Stimulated activated naive CD8-positive, alpha-beta T cell treated with anti-CD3 and anti-CD28 coated beads, Interleukin-15, Interleukin-2, amounts not matched to agents 100 ng/mL and 50 ng/mL, for 24 hours (primary cell): ENCODE results near the gene TAF1C.

ENCODE experiments used
- H3K27ac Mint-ChIP-seq: one replicate; pipeline ENCODE4 v1.8.0; 2021; ENCODE audit warnings: mild to moderate bottlenecking, mixed read lengths
- H3K27me3 Mint-ChIP-seq: one replicate; pipeline ENCODE4 v1.8.0; 2021; ENCODE audit warnings: mixed read lengths
- H3K36me3 Mint-ChIP-seq: one replicate; pipeline ENCODE4 v1.8.0; 2021; ENCODE audit warnings: low read depth, mixed read lengths
- H3K4me1 Mint-ChIP-seq: one replicate; pipeline ENCODE4 v1.8.0; 2021; ENCODE audit warnings: low read depth, mixed read lengths
- H3K4me3 Mint-ChIP-seq: one replicate; pipeline ENCODE4 v1.8.0; 2021; ENCODE audit warnings: mild to moderate bottlenecking, mixed read lengths
- H3K9me3 Mint-ChIP-seq: one replicate; pipeline ENCODE4 v1.8.0; 2021; ENCODE audit warnings: mixed read lengths

TAF1C gene

GRCh38 chr16:84182104-84182503 lies 4.8 kb downstream of the TAF1C start:
- Mint-ChIP-seq H3K9me3 (no peaks in the 10 kb centered on the region), H3K27ac (no peak overlapping the region)

DNA sequence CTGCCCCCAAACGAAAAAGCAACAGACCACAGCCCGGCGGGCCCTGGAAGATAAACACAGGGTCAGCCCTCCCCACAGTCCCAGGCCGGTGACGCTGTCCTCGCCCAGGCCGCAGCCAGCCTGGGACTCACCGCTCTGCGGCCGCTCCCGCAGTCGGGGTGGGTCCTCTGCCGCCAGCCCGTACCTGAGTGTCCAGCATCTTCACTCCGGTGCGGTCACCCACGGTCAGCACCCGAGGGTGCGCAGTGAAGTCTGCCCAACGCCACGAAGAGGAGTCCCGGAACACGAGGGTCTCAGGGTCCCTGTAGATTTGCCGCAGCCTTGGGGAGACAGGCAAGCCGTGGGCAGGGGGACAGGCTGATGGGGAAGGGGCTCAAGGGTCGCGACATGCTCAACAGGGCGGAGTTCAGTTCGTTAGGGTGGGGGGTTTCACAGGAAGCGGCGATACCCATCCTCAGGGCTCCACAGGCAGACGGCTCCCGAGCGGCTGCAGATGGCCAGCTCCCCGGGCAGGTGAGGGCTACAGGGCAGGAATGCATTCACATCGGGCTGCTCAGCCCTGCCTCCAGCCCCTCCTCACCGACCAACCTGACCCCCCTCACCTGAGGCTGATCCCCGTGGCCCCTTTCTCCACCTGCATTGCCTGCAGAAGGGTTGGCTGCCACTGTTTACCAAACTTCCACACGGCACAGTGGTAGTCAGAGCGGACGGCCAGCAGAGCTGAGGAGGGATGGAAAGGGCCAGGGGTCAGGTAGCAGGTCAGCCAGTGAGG lies 5.5 kb downstream of the TAF1C start:
- Mint-ChIP-seq H3K9me3 (no peaks in the 10 kb centered on the region), H3K4me1 (peaks cover 28% of the 10 kb centered on the region), H3K36me3 (peaks cover 35% of the 10 kb centered on the region), H3K4me3 (no peak overlapping the region), H3K27ac (no peak overlapping the region), H3K27me3 (no peaks in the 10 kb centered on the region)

More at GRCh38 chr16:84182104-84182503, 4.8 kb downstream of the TAF1C start:
- Mint-ChIP-seq H3K4me1 (peaks cover 28% of the 10 kb centered on the region), H3K36me3 (peaks cover 35% of the 10 kb centered on the region), H3K4me3 (no peak overlapping the region), H3K27me3 (no peaks in the 10 kb centered on the region)

DNA sequence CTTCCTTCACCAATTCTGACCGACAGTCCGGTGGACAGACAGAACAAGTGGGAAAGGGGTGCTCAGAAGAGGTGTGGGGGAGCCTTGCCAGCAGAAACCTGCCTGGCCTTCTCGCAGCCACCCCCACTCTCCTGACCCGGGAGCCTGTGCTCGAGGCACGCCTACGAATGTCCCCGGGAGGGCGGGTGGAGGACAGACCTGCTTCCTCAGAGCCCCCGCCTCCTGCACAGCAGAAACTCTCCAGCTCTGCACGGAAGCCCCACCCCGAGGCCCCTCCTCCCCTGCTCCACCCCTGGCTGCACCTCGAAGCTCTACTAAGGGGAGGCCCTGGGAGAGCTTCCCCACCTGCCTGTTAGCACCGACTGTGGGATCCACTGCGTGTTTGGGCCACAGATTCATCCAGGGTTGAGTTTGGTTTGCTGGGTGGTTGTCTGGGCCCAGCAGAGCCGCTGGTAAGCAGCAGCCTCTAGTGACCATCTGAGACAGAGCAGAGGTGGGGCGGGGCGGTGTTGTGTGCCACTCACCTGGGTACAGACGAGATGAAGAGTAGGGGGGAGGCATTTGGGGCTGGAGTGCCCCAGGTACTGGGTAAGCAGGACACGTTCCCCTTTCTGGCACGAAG lies 6.2 kb downstream of the TAF1C start:
- Mint-ChIP-seq H3K4me3 (no peak overlapping the region), H3K36me3 (peaks cover 35% of the 10 kb centered on the region), H3K27ac (no peak overlapping the region), H3K9me3 (no peaks in the 10 kb centered on the region), H3K4me1 (peaks cover 22% of the 10 kb centered on the region), H3K27me3 (no peaks in the 10 kb centered on the region)

DNA sequence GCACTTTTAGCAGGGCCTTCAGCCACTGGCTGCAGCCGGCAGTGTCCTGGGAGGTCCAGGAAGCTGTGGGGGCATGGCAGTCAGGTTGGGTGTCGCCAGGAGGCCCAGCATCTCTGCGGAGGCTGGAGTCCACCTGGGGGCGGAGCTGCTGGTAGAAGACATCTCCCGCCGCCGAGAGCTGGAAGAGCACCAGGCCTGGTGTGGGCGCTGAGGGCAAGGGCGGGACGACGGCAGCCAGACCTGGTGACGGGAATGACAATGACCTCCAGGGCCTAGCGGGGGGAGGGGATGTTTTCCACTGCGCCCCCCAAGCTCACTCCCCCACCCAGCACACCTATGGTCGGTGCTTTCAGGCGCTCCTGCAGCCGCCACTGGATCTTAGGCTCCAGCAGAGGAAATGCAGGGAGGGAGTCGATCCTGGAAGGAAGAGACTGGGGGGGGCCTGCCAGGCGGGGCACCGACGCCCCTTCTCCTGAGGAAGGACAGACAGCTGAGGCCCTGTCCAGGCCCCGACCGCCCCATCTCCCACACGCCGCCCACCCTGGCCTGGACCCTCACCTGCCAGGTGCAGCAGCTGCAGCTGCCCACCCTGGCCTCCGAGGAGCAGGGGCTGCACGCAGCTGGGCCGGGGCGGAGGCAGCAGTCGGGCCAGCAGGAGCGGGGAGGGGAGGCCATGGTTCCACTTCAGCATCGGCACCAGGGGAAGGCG lies 7.1 kb downstream of the TAF1C start:
- Mint-ChIP-seq H3K4me3 (no peak overlapping the region), H3K27me3 (no peaks in the 10 kb centered on the region), H3K36me3 (peaks cover 28% of the 10 kb centered on the region), H3K9me3 (no peaks in the 10 kb centered on the region), H3K27ac (no peak overlapping the region), H3K4me1 (peaks cover 19% of the 10 kb centered on the region)

DNA sequence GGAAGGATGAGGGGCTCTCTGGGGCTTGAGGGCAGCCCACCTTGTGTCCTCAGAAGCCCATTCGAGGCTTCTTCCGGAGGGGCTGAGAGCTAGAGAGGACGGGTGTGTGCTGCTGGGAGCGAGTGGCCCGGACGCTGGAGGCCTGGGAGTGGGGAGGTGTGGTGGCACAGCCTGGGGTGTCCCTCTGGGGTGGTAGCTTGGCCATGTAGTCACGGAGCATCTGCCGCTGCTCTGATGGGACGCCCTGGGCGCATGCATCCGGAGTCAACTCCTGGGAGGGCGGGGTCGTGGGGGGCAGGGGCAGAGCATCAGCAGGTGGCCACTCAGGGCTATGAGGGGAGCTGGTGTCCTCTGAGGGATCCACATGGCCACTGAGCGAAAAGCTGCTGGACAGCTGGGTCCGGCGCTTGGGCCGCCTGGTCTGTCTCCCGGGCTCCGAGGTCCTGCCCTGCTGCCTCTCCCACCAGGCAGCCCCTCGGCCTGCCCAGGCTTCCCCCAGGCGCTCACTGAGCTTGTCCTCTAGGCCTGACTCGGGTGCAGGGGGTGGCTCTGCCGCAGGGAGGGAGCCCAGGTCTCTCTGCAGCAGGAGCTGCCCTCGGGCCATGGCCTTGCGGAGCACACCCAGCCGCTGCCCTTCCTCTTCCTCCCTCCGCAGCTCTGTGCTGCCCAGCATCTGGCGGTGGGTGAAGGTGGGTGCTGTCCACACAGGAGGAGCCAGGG lies 7.8 kb downstream of the TAF1C start:
- peaks cover 22% of the 10 kb centered on the region for H3K36me3 Mint-ChIP-seq
- H3K9me3 Mint-ChIP-seq = no peaks in the 10 kb centered on the region
- H3K27me3 Mint-ChIP-seq = no peaks in the 10 kb centered on the region
- peaks cover 14% of the 10 kb centered on the region for H3K4me1 Mint-ChIP-seq
- no peak overlapping the region for H3K27ac Mint-ChIP-seq
- H3K4me3 Mint-ChIP-seq = no peak overlapping the region

GRCh38 chr16:84178146-84178765 lies 8.6 kb downstream of the TAF1C start:
- peak overlapping the region; percentile 80 for H3K27ac Mint-ChIP-seq
- no peaks in the 10 kb centered on the region for H3K27me3 Mint-ChIP-seq
- H3K36me3 Mint-ChIP-seq = peaks cover 17% of the 10 kb centered on the region
- peaks cover 14% of the 10 kb centered on the region for H3K4me1 Mint-ChIP-seq
- no peak overlapping the region for H3K4me3 Mint-ChIP-seq
- H3K9me3 Mint-ChIP-seq = no peaks in the 10 kb centered on the region

DNA sequence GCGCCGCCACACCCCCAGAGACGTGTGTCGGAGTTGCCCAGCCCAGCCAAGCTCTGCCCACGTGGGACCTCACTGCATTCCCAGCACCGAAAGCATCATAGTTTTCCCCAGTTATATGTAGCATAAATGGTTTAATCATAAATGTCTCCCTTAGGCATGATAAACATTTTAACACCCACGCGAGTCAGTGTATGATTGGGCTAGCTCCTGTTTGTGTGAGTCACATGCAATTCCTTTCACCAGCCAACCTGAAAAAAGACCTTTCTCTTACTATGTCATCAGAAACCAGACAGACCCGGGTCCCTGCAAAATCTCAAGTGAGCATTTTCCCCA lies 9.2 kb downstream of the TAF1C start:
- peaks cover 12% of the 10 kb centered on the region for H3K36me3 Mint-ChIP-seq
- H3K4me1 Mint-ChIP-seq = peaks cover 14% of the 10 kb centered on the region
- H3K9me3 Mint-ChIP-seq = no peaks in the 10 kb centered on the region
- H3K4me3 Mint-ChIP-seq = no peak overlapping the region
- peak overlapping the region; percentile 80 for H3K27ac Mint-ChIP-seq
- H3K27me3 Mint-ChIP-seq = no peaks in the 10 kb centered on the region

DNA sequence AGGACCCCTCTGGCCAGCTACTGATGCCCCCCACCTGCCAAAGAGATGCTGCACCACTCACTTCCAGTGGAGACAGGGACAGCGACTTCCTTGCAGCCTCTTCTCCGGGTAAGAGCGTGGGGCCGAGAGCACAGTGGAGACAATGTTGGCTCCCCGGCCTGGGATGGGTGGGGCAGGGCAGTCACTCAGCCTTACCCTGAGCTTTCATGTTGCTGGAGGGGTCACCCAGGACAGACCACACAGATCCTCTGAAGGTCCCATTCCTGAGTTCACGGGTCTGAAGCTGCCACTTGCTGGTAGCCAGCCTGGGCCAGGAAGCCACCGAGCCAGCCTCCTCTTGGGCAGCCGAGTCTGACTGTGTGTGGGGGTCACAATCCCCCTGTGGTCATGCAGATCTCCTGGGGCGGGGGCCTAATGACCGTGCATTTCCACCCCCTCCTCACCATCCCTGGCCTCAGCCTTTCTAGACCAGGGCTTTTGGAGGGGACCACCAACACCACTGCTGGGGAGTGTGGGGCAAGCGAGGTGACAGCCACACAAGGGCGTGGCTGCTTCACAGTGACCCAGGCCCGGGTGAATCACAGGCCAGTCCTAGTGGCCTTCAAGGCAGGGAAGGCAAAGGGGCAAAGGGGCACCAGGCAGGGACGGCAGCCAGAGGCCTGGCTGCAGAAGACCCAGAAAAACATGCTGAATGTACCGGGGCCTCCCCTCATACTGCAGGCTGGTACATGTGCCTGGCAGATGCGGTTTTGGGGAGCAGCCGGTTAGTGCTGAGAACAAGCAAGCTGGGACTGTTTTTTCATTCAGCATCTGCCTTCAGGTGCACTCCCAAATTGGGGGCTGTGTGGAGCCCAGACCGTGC lies 10.4 kb downstream of the TAF1C start:
- H3K27ac Mint-ChIP-seq = no peak overlapping the region
- H3K4me1 Mint-ChIP-seq = peaks cover 14% of the 10 kb centered on the region
- no peaks in the 10 kb centered on the region for H3K9me3 Mint-ChIP-seq
- H3K4me3 Mint-ChIP-seq = no peak overlapping the region
- peaks cover 8% of the 10 kb centered on the region for H3K36me3 Mint-ChIP-seq
- H3K27me3 Mint-ChIP-seq = no peaks in the 10 kb centered on the region

DNA sequence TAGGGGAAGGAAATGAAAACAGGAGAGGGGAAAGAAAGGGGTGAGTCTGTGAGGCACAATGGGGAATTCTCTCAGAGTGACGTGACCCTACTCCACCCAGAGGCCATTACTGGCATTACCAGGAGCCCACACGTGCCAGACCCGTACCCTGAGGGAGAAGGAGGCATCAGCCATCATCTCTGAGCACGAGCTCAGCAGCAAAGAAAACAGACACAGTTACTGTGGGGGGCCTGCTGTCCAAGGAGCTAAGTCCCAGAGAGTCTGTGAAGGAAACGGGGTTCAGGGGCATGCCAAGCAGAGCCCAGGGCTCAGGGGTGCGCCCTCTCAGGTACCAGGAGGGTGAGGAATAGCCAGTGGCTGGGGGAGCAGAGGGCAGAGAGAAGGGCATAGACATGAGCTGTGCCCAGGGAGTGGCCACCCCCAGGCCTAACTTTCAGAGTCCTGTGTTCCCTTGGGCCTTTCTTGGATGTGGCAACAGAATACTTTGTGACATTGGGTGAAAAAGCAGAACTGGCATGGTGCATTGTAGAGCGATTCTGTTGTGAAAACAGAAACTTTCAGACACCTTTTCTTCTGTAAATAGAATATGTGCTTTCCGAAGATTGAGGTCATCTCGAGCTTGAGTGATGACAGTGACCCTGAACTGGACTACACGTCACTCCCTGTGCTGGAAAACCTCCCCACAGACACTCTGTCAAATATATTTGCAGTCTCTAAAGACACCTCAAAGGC lies 11.3 kb downstream of the TAF1C start:
- no peak overlapping the region for H3K27ac Mint-ChIP-seq

GRCh38 chr16:84174396-84174795 lies 12.5 kb downstream of the TAF1C start:
- Mint-ChIP-seq H3K4me1 (peaks cover 14% of the 10 kb centered on the region), H3K27me3 (peaks cover 4% of the 10 kb centered on the region), H3K4me3 (no peak overlapping the region), H3K9me3 (no peaks in the 10 kb centered on the region), H3K27ac (no peak overlapping the region), H3K36me3 (peaks cover 8% of the 10 kb centered on the region)

More for the DNA sequence above, 11.3 kb downstream of the TAF1C start:
- Mint-ChIP-seq H3K27me3 (no peaks in the 10 kb centered on the region), H3K4me3 (no peak overlapping the region), H3K4me1 (peaks cover 14% of the 10 kb centered on the region), H3K9me3 (no peaks in the 10 kb centered on the region), H3K36me3 (peaks cover 8% of the 10 kb centered on the region)

DNA sequence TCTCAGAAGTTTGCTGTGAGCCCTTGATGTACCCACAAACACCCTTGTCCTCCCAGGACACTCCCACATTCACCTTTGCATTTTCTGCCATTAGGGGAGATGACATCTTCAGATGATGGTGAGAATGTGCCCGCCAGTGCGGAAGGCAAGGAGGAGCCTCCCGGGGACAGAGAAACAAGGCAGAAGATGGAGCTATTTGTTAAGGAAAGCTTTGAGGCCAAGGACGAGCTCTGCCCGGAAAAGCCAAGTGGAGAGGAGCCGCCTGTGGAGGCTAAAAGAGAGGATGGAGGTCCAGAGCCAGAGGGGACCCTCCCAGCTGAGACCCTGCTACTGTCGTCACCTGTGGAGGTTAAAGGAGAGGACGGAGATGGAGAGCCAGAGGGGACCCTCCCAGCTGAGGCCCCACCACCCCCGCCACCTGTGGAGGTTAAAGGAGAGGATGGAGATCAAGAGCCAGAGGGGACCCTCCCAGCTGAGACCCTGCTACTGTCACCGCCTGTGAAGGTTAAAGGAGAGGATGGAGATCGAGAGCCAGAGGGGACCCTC lies 17.0 kb downstream of the TAF1C start:
- Mint-ChIP-seq H3K27me3 (peaks cover 15% of the 10 kb centered on the region), H3K4me3 (no peak overlapping the region), H3K4me1 (no peaks in the 10 kb centered on the region), H3K9me3 (no peaks in the 10 kb centered on the region), H3K27ac (no peak overlapping the region), H3K36me3 (no peaks in the 10 kb centered on the region)

- Mint-ChIP-seq H3K4me1 (no peaks in the 10 kb centered on the region), H3K9me3 (no peaks in the 10 kb centered on the region)
Observed at GRCh38 chr16:84166796-84167695, 19.8 kb downstream of the TAF1C start.

More at GRCh38 chr16:84166796-84167695, 19.8 kb downstream of the TAF1C start:
- peaks cover 28% of the 10 kb centered on the region for H3K27me3 Mint-ChIP-seq
- H3K36me3 Mint-ChIP-seq = no peaks in the 10 kb centered on the region
- no peak overlapping the region for H3K4me3 Mint-ChIP-seq
- no peak overlapping the region for H3K27ac Mint-ChIP-seq
